Adrenal gland (tissue), 12 donors: ENCODE measurements around the gene PYDC1. TPM values are rescaled to one million over a fixed set of nuclear protein-coding genes. Genes with fewer than 3 reads are reported as not detected.
A peak's percentile ranks its signal among the peaks of the same experiment; 100 is the strongest.

Experiments
- DNase-seq, 7 donors: peaks; one replicate each; pipeline ENCODE4 v3.0.0-alpha.2; 2019 to 2020
- H3K27ac ChIP-seq, 5 donors: fragments of 200-600 bp; sonication (generic) in 4 of 5; 1 replicate in 3 of 5; 2 replicates in 2 of 5; pipeline versions ENCODE4 v1.5.1 to v1.8.0; 2016 to 2020; ENCODE audit warnings: mild to moderate bottlenecking in 1 of 5
- H3K27me3 ChIP-seq: fragments of 200-600 bp; 2 replicates; pipeline ENCODE4 v1.8.0; 2021
- H3K36me3 ChIP-seq, 2 donors: fragments of 200-600 bp; replicated peaks in 1 of 2; 1 replicate in 1 of 2; 2 replicates in 1 of 2; pipeline versions ENCODE4 v1.5.1 to v1.8.0; 2018 to 2022
- H3K4me1 ChIP-seq, 2 donors: fragments of 200-600 bp; replicated peaks in 1 of 2; 1 replicate in 1 of 2; 2 replicates in 1 of 2; pipeline versions ENCODE4 v1.5.1 to v1.8.0; 2018 to 2021
- H3K4me3 ChIP-seq, 4 donors: fragments of 200-600 bp; sonication (generic) in 3 of 4; one replicate each; pipeline ENCODE4 v1.5.1; 2016 to 2018
- H3K9me3 ChIP-seq, 3 donors: fragments of 200-600 bp; sonication (generic) in 1 of 3; replicated peaks in 1 of 3; 1 replicate in 2 of 3; 2 replicates in 1 of 3; pipeline versions ENCODE4 v1.5.1 to v1.8.0; 2016 to 2021
- CTCF ChIP-seq, 6 experiments: fragments of 450-650 bp in 4 of 6; fragments of 200-600 bp in 2 of 6; sonication (generic) in 1 of 6; IDR thresholded peaks; 1 replicate in 5 of 6; 2 replicates in 1 of 6; pipeline versions ENCODE4 v1.5.1 to v1.8.0; 2016 to 2021; ENCODE audit warnings: antibody characterized with exemption in 6 of 6, mild to moderate bottlenecking in 2 of 6, moderate library complexity in 1 of 6
- POLR2A ChIP-seq, 2 donors: fragments of 450-650 bp; IDR thresholded peaks; one replicate each; pipeline ENCODE4 v1.6.1; 2017; ENCODE audit warnings: antibody characterized with exemption in 2 of 2, mild to moderate bottlenecking in 2 of 2, moderate library complexity in 1 of 2
- WGBS, 4 donors: extraction: QIAGEN DNeasy Blood & Tissue Kit in 2 of 4; methylation state at CpG; one replicate each; pipeline versions ENCODE4 v1.1.5 to v1.1.7; 2013 to 2017; 5-methylcytosine and 5-hydroxymethylcytosine counted together
- intact Hi-C, 2 donors: fragments of 100-400 bp; cut with DNase I; formaldehyde crosslinking; loops; one replicate each; pipeline versions ENCODE4 v1.14.1 to v1.15.0; 2022 to 2023
- polyA plus RNA-seq, 3 donors: library from polyadenylated mRNA; stranded (reverse); fragments of 200-250 nt in 2 of 3; fragments of 350-450 nt in 1 of 3; fragmentation: Illumina TruSeq in 1 of 3; extraction: RNeasy Lipid Tissue Mini Kit (QIAGEN cat#74804) in 1 of 3; gene quantifications; one replicate each; pipeline ENCODE4 v1.2.3, GENCODE V29; 2013 to 2014
- total RNA-seq, 9 donors: library from RNA; depleted of rRNA in 4 of 9; stranded (reverse); fragments of >200 nt in 4 of 9; fragments of 120-200 nt in 1 of 9; fragmentation: NEBNext Ultra II Directional in 1 of 9; extraction: Animal tissue kit (Norgen Biotek cat#: 25700) in 1 of 9; gene quantifications; one replicate each; pipeline versions ENCODE4 v1.1.0 to v1.2.4, GENCODE V29; 2013 to 2023
- donor health status: healthy with polysubstance abuse.
- donor health status: Bipolar disorder and iron deficiency.
- donor health status: DM: yes; HTN: yes; CAD: no.
- donor health status: DM: no; HTN: no; CAD: no.
- donor health status: DM: no; HTN: no; CAD: no.
- donor health status: DM: yes; HTN: yes; CAD: no.

PYDC1 gene
- total and polyA plus RNA-seq, 12 donors: not detected

DNA sequence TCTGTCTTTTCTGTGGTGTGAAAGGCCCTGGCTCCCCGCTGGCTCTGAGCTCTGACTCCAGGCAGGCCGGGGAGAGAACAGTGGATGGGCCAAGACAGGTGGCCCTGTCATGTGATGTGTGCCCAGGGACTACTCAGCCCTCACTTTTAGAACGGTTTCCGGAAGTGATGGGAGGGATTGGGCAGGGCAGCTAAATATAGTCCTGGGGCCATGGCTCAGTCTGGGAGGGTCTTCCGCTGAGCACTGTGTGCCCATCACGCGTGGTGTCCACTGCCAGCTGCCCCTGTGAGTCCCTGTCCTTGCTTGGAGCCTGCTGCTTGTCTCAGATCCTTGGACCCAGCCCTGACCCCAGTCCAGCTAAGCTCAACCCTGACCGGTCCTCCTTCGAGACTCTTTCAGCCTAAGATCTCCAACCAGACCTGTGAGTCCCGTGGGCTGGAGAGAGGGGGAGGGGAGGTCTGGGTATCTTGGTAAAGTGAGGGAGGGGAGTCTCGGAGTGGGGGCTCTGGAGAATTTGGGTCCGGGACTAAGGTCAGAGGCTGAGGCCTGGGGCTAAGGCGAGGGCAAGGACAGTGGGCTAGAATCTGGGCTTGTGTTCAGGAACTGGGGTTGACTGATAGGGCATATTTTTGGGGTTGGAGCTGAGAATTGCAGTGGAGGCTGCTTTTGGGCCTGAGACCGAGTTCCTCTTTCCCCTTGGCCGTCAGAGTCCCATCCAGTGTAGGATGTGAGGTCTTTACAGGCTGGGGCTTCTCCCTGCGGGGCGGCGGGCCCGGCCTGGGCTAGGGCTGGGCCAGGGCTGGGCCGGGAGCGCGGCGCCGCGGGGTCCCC lies 2.8 kb downstream of the PYDC1 start, which contains the start of gene TRIM72:
TSS of gene TRIM72 (plus strand) at position 243 of the 831 bp plus-strand sequence. CDS start 620 bp downstream, outside the sequence.
- intact Hi-C loops: no loop called here
- WGBS, 4 donors: 66 to 88% (median 80%) methylated on average over 9 to 25 of the region's 25 CpGs
- DNase-seq: no peak
- Histone ChIP-seq H3K9me3 (no peaks in the 10 kb centered on the region), H3K27me3 (peaks cover 22% of the 10 kb centered on the region), H3K4me3 (peak within 1 kb of the TSS in 2 of 4 donors; percentile 51 to 62), H3K27ac (no peak within 1 kb of the TSS), H3K4me1 (peaks cover 16 to 21% of the 10 kb centered on the region in 2 donors), H3K36me3 (no peaks in the 10 kb centered on the region)
- no peak for TF ChIP-seq POLR2A (IDR thresholded peaks at IDR 0.05)
- no peak for TF ChIP-seq CTCF (IDR thresholded peaks at IDR 0.05)

GRCh38 chr16:31213342-31213741 lies 3.6 kb downstream of the PYDC1 start:
- no peak for TF ChIP-seq POLR2A (IDR thresholded peaks at IDR 0.05)
- no peak for TF ChIP-seq CTCF (IDR thresholded peaks at IDR 0.05)
- H3K9me3 ChIP-seq: no peaks in the 10 kb centered on the region
- peaks cover 14% of the 10 kb centered on the region for H3K27me3 ChIP-seq
- H3K27ac ChIP-seq: no peak overlapping the region
- H3K4me3 ChIP-seq: no peak overlapping the region
- no peaks in the 10 kb centered on the region for H3K36me3 ChIP-seq
- 94 to 100% (median 98%) methylated on average over 1 of the region's 1 CpG for WGBS, 4 donors
- no peak for DNase-seq
- intact Hi-C loops: no loop called here
- peaks cover 16 to 21% of the 10 kb centered on the region in 2 donors for H3K4me1 ChIP-seq

DNA sequence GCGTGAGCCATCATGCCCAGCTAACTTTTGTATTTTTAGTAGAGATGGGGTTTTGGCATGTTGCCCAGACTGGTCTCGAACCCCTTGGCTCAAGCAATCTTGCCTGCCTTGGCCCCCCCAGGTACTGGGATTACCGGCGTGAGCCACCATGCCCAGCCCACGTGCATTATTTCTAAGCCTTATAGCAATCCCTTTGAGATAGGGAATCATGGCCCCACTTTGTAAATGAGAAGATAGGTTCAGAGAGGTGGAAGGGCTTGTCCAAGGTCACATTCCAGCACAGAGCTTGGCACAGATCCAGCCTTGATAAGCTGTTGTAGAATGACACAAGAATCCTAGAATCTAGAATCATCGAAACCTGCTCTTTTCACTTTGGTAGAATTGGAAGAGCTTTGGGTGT lies 10.2 kb downstream of the PYDC1 start:
- 23 to 45% (median 30%) methylated on average over 6 of the region's 6 CpGs for WGBS, 4 donors
- Histone ChIP-seq H3K27ac (no peak overlapping the region), H3K4me3 (no peak overlapping the region), H3K27me3 (no peaks in the 10 kb centered on the region), H3K36me3 (no peaks in the 10 kb centered on the region), H3K4me1 (peaks cover 0 to 14% of the 10 kb centered on the region in 2 donors), H3K9me3 (no peaks in the 10 kb centered on the region)
- TF ChIP-seq CTCF (IDR thresholded peaks at IDR 0.05): no peak
- TF ChIP-seq POLR2A (IDR thresholded peaks at IDR 0.05): no peak
- peak in 6 of 7 donors; percentile 57 to 87 (median 78) for DNase-seq
- intact Hi-C loops: loop anchor here in 1 of 2 donors (10.0 kb wide), 2 partner anchors 222 to 238 kb away; partner anchors contain the start of genes HSD3B7 and ZNF843

DNA sequence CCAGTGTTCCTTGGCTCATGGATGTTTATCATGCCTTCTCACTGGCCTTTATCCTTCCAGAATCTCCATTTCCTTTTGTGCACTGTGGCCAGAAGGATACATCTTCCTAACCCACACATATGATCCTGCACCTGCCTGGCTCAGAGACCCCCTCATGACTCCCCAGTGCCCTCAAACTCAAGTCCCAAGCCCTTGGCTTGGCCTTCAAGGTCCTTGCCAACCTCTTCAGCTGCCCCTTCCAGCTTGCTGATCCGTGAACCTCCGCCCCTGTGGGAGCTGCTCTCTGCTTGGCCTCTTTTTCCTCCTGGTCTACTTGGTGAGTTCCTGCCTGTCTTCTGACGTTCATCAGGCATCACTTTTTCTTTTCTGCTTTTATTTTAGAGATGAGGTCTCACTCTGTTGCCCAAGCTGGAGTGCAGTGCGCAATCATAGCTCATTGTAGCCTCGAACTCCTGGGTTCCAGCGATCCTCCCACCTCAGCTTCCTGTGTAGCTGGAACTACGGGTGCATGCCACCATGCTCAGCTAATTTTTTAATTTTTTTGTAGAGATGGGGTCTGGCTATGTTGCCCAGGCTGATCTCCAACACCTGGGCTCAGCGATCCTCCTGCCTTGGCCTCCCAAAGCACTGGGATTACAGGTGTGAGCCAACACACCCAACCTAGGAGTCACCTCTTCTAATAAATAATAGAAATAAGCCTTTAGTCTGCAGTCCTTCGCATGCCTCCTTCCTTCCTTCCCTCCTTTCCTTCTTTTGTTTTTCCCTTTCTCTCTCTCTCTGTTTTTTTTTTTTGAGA lies 11.9 kb downstream of the PYDC1 start:
- H3K4me1 ChIP-seq: peaks cover 0 to 19% of the 10 kb centered on the region in 2 donors
- H3K27me3 ChIP-seq: no peaks in the 10 kb centered on the region
- 90 to 92% (median 90%) methylated on average over 8 to 9 of the region's 9 CpGs for WGBS, 4 donors
- H3K9me3 ChIP-seq: no peaks in the 10 kb centered on the region
- H3K27ac ChIP-seq: no peak overlapping the region
- H3K4me3 ChIP-seq: no peak overlapping the region
- TF ChIP-seq POLR2A (IDR thresholded peaks at IDR 0.05) (no peak), CTCF (IDR thresholded peaks at IDR 0.05) (no peak)
- intact Hi-C loops: loop anchor here in 1 of 2 donors (10.0 kb wide), 2 partner anchors 220 to 240 kb away; partner anchors contain the start of genes HSD3B7 and ZNF843
- no peaks in the 10 kb centered on the region for H3K36me3 ChIP-seq
- no peak for DNase-seq
